GM12878 (cell line): Measurements from ENCODE around the gene PMF1. TPM values are rescaled to one million over a fixed set of nuclear protein-coding genes. Genes with fewer than 3 reads are reported as not detected.
A peak's percentile ranks its signal among the peaks of the same experiment; 100 is the strongest.

Experiments used
- CBFB ChIP-seq: IDR thresholded peaks from 2 replicates; pipeline ENCODE4 v1.6.1; 2016; ENCODE audit warnings: antibody characterized with exemption, low read depth
- CREM ChIP-seq: IDR thresholded peaks from 2 replicates; pipeline ENCODE4 v1.6.1; 2014; ENCODE audit warnings: antibody characterized with exemption, low read depth
- EED ChIP-seq: sonication (generic); IDR thresholded peaks from 2 replicates; pipeline ENCODE4 v1.6.1; 2016; ENCODE audit warnings: antibody characterized with exemption, low read depth
- EGR1 ChIP-seq, 2 experiments: IDR thresholded peaks; 1 replicate in 1 of 2; 2 replicates in 1 of 2; pipeline ENCODE4 v1.6.1; 2011 to 2012; ENCODE audit warnings: low read depth in 2 of 2, low read length in 2 of 2, borderline replicate concordance in 1 of 2, mild to moderate bottlenecking in 1 of 2, moderate library complexity in 1 of 2
- ESRRA ChIP-seq: IDR thresholded peaks from 2 replicates; pipeline ENCODE4 v1.6.1; 2012; ENCODE audit warnings: mild to moderate bottlenecking, low read length, improper control_type of control experiment
- FOS ChIP-seq: IDR thresholded peaks from 3 replicates; pipeline ENCODE4 v1.6.1; 2011; ENCODE audit warnings: borderline replicate concordance; ENCODE audit not compliant: insufficient read length; ENCODE audit errors: extremely low read depth
- MEF2B ChIP-seq: fragments of 450-650 bp; IDR thresholded peaks from 2 replicates; pipeline ENCODE4 v1.6.1; 2018; ENCODE audit warnings: mild to moderate bottlenecking, moderate library complexity; ENCODE audit not compliant: partially characterized antibody, poor library complexity, severe bottlenecking
- MTA2 ChIP-seq: fragments of 450-650 bp; IDR thresholded peaks from 2 replicates; pipeline ENCODE4 v1.6.1; 2016; ENCODE audit warnings: low read depth, mild to moderate bottlenecking, moderate library complexity
- MXI1 ChIP-seq: fragments of 150-350 bp; IDR thresholded peaks from 2 replicates; pipeline ENCODE4 v1.6.1; 2011; ENCODE audit warnings: low read depth, mild to moderate bottlenecking, inconsistent platforms, low read length, improper control_type of control experiment
- NFYB ChIP-seq: IDR thresholded peaks from 2 replicates; pipeline ENCODE4 v1.6.1; 2011; ENCODE audit warnings: low read depth, mild to moderate bottlenecking, low read length, improper control_type of control experiment, moderate library complexity; ENCODE audit not compliant: insufficient read depth
- NR2C1 ChIP-seq: fragments of 450-650 bp; IDR thresholded peaks from 2 replicates; pipeline ENCODE4 v1.6.1; 2017; ENCODE audit warnings: antibody characterized with exemption, mild to moderate bottlenecking, moderate library complexity
- PAX5 ChIP-seq: IDR thresholded peaks from 2 replicates; pipeline ENCODE4 v1.6.1; 2011; ENCODE audit warnings: low read depth, low read length, borderline replicate concordance
- POLR2A ChIP-seq: IDR thresholded peaks from 2 replicates; pipeline ENCODE4 v1.6.1; 2011; ENCODE audit warnings: low read depth, mild to moderate bottlenecking, low read length
- POU2F2 ChIP-seq: IDR thresholded peaks from 3 replicates; pipeline ENCODE4 v1.6.1; 2011; ENCODE audit warnings: low read depth, mild to moderate bottlenecking, low read length, borderline replicate concordance
- RAD21 ChIP-seq: IDR thresholded peaks from 2 replicates; pipeline ENCODE4 v1.6.1; 2011; ENCODE audit warnings: mild to moderate bottlenecking, low read depth, low read length, moderate library complexity; ENCODE audit not compliant: insufficient read depth
- RELA ChIP-seq: fragments of 450-650 bp; IDR thresholded peaks from 2 replicates; pipeline ENCODE4 v1.8.0; 2014; ENCODE audit warnings: borderline replicate concordance; ENCODE audit not compliant: partially characterized antibody
- RFX5 ChIP-seq: IDR thresholded peaks from 2 replicates; pipeline ENCODE4 v1.6.1; 2011; ENCODE audit warnings: low read depth, low read length, improper control_type of control experiment
- SIN3A ChIP-seq: IDR thresholded peaks from 2 replicates; pipeline ENCODE4 v1.6.1; 2012; ENCODE audit warnings: low read depth, low read length, improper control_type of control experiment
- SMC3 ChIP-seq: IDR thresholded peaks from 2 replicates; pipeline ENCODE4 v1.6.1; 2011; ENCODE audit warnings: low read length, improper control_type of control experiment, borderline replicate concordance
- SP1 ChIP-seq: IDR thresholded peaks from one replicate; pipeline ENCODE4 v1.6.1; 2011; ENCODE audit warnings: low read depth, low read length
- SREBF1 ChIP-seq: IDR thresholded peaks from 2 replicates; pipeline ENCODE4 v1.6.1; 2012; ENCODE audit warnings: mild to moderate bottlenecking, low read length
- TCF7 ChIP-seq: IDR thresholded peaks from 2 replicates; pipeline ENCODE4 v1.6.1; 2014; ENCODE audit warnings: antibody characterized with exemption, borderline replicate concordance
- ZBTB33 ChIP-seq: fragments of 450-650 bp; IDR thresholded peaks from 2 replicates; pipeline ENCODE4 v1.6.1; 2017; ENCODE audit warnings: mild to moderate bottlenecking
- ZNF24 ChIP-seq: fragments of 450-650 bp; IDR thresholded peaks from 2 replicates; pipeline ENCODE4 v1.6.1; 2017; ENCODE audit warnings: antibody characterized with exemption, mild to moderate bottlenecking
- polyA plus RNA-seq, 11 experiments: library from polyadenylated mRNA; depleted of rRNA in 4 of 11; unstranded in 6 of 11; stranded (reverse) in 5 of 11; fragments of >200 nt; fragmentation: Nextera tagmentation in 4 of 11; fragmentation: Illumina TruSeq in 1 of 11; extraction: Ambion mirVana in 4 of 11; extraction: Trizol in 1 of 11; gene quantifications; 1 replicate in 1 of 11; 2 replicates in 10 of 11; pipeline versions ENCODE4 v1.2.1 to v1.2.3, GENCODE V29; 2011 to 2016; ENCODE audit warnings: inconsistent platforms in 2 of 11, missing spikeins in 2 of 11, low read depth in 1 of 11
- total RNA-seq, 4 experiments: library from RNA; depleted of rRNA in 3 of 4; stranded (reverse); fragments of >200 nt in 3 of 4; fragmentation: Illumina TruSeq in 1 of 4; extraction: Trizol in 1 of 4; gene quantifications; 2 replicates each; pipeline versions ENCODE4 v1.2.1 to v1.2.3, GENCODE V29; 2013 to 2021
- TF ChIP-seq, protein P1 (sequence below): IDR thresholded peaks from 2 replicates; pipeline ENCODE4 v1.6.1; 2011; ENCODE audit warnings: mild to moderate bottlenecking, low read depth, low read length, moderate library complexity; ENCODE audit not compliant: insufficient replicate concordance
- TF ChIP-seq, protein P2 (sequence below): fragments of 450-650 bp; IDR thresholded peaks from 2 replicates; pipeline ENCODE4 v1.6.1; 2017; ENCODE audit warnings: borderline replicate concordance
- TF ChIP-seq, protein P3 (sequence below): fragments of 450-650 bp; IDR thresholded peaks from 2 replicates; pipeline ENCODE4 v1.6.1; 2017; ENCODE audit warnings: low read depth, mild to moderate bottlenecking, moderate library complexity

The PMF1 gene
- total and polyA plus RNA-seq, 10 of the 15 experiments (the other 5 are each of a cell fraction or from before 2014, with no cell fraction given) = 6.7 to 105 (median 67.3) TPM

- no peak for TF ChIP-seq RAD21
- TF ChIP-seq PAX5 = no peak
- TF ChIP-seq POLR2A = peak; percentile 74; the same call in 1 of the 2 replicates
- TF ChIP-seq, protein P1, sequence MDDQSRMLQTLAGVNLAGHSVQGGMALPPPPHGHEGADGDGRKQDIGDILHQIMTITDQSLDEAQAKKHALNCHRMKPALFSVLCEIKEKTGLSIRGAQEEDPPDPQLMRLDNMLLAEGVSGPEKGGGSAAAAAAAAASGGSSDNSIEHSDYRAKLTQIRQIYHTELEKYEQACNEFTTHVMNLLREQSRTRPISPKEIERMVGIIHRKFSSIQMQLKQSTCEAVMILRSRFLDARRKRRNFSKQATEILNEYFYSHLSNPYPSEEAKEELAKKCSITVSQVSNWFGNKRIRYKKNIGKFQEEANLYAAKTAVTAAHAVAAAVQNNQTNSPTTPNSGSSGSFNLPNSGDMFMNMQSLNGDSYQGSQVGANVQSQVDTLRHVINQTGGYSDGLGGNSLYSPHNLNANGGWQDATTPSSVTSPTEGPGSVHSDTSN = no peak
- TF ChIP-seq SREBF1 = no peak
- TF ChIP-seq, protein P2, sequence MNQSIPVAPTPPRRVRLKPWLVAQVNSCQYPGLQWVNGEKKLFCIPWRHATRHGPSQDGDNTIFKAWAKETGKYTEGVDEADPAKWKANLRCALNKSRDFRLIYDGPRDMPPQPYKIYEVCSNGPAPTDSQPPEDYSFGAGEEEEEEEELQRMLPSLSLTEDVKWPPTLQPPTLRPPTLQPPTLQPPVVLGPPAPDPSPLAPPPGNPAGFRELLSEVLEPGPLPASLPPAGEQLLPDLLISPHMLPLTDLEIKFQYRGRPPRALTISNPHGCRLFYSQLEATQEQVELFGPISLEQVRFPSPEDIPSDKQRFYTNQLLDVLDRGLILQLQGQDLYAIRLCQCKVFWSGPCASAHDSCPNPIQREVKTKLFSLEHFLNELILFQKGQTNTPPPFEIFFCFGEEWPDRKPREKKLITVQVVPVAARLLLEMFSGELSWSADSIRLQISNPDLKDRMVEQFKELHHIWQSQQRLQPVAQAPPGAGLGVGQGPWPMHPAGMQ = no peak
- TF ChIP-seq NFYB = no peak
- TF ChIP-seq ESRRA = no peak
- no peak for TF ChIP-seq RELA
- no peak for TF ChIP-seq FOS
- TF ChIP-seq, protein P3, sequence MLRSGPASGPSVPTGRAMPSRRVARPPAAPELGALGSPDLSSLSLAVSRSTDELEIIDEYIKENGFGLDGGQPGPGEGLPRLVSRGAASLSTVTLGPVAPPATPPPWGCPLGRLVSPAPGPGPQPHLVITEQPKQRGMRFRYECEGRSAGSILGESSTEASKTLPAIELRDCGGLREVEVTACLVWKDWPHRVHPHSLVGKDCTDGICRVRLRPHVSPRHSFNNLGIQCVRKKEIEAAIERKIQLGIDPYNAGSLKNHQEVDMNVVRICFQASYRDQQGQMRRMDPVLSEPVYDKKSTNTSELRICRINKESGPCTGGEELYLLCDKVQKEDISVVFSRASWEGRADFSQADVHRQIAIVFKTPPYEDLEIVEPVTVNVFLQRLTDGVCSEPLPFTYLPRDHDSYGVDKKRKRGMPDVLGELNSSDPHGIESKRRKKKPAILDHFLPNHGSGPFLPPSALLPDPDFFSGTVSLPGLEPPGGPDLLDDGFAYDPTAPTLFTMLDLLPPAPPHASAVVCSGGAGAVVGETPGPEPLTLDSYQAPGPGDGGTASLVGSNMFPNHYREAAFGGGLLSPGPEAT = no peak
- TF ChIP-seq TCF7 = no peak
- TF ChIP-seq SP1 = no peak
- no peak for TF ChIP-seq SMC3
- no peak for TF ChIP-seq NR2C1
- no peak for TF ChIP-seq SIN3A
- no peak for TF ChIP-seq ZBTB33
- no peak for TF ChIP-seq MXI1
- TF ChIP-seq ZNF24 = no peak
- TF ChIP-seq POU2F2 = no peak
- no peak for TF ChIP-seq RFX5
- no peak for TF ChIP-seq MEF2B
- TF ChIP-seq CREM = no peak
- TF ChIP-seq CBFB = no peak
- no peak for TF ChIP-seq EED
- no peak for TF ChIP-seq MTA2
- no peak for TF ChIP-seq EGR1 (IDR thresholded peaks at IDR 0.05; ENCODE audit: borderline replicate concordance in 1 of 2, low read depth in 2 of 2, low read length in 2 of 2)
These were observed 32.8 kb downstream of the PMF1 start (continued) for GRCh38 chr1:156245451-156246232.
